Vagina (tissue), 2 donors: Measurements from ENCODE around the gene CHMP5. TPM values are rescaled to one million over a fixed set of nuclear protein-coding genes. Genes with fewer than 3 reads are reported as not detected.

Source experiments
- DNase-seq, 2 donors: peaks; one replicate each; pipeline ENCODE4 v3.0.0-alpha.2; 2017; ENCODE audit errors: extremely low spot score in 2 of 2
- H3K27ac ChIP-seq: fragments of 200-600 bp; sonication (generic); one replicate; pipeline ENCODE4 v1.5.1; 2019
- H3K27me3 ChIP-seq: fragments of 200-600 bp; sonication (generic); one replicate; pipeline ENCODE4 v1.5.1; 2019
- H3K36me3 ChIP-seq, 2 donors: fragments of 200-600 bp; sonication (generic); one replicate each; pipeline ENCODE4 v1.5.1; 2017 to 2019
- H3K4me1 ChIP-seq: fragments of 200-600 bp; sonication (generic); one replicate; pipeline ENCODE4 v1.5.1; 2019
- H3K4me3 ChIP-seq, 2 donors: fragments of 200-600 bp; sonication (generic); 1 replicate in 1 of 2; 2 replicates in 1 of 2; pipeline ENCODE4 v1.5.1; 2016 to 2019
- H3K9me3 ChIP-seq: fragments of 200-600 bp; sonication (generic); one replicate; pipeline ENCODE4 v1.5.1; 2019
- CTCF ChIP-seq, 3 experiments: fragments of 450-650 bp in 2 of 3; fragments of 200-600 bp in 1 of 3; sonication (generic) in 1 of 3; IDR thresholded peaks; one replicate each; pipeline ENCODE4 v1.5.1; 2017 to 2019; ENCODE audit warnings: antibody characterized with exemption in 3 of 3, mild to moderate bottlenecking in 2 of 3, moderate library complexity in 2 of 3
- POLR2A ChIP-seq, 2 donors: fragments of 450-650 bp; IDR thresholded peaks; one replicate each; pipeline ENCODE4 v1.6.1; 2017; ENCODE audit warnings: antibody characterized with exemption in 2 of 2, mild to moderate bottlenecking in 2 of 2, moderate library complexity in 2 of 2
- POLR2AphosphoS5 ChIP-seq, 2 donors: sonication (generic); formaldehyde crosslinking; IDR thresholded peaks; one replicate each; pipeline ENCODE4 v1.9.0; 2017; ENCODE audit warnings: antibody characterized with exemption in 2 of 2, mild to moderate bottlenecking in 2 of 2, low read depth in 1 of 2; ENCODE audit not compliant: insufficient read depth in 1 of 2
- intact Hi-C: fragments of 100-400 bp; cut with DNase I; formaldehyde crosslinking; loops from one replicate; pipeline ENCODE4 v1.15.1; 2023
- total RNA-seq: library from RNA; depleted of rRNA; stranded (reverse); fragments of >200 nt; gene quantifications from one replicate; pipeline ENCODE4 v1.2.3, GENCODE V29; 2016

Gene CHMP5
- total RNA-seq, 1 donor from 2014 or later: 41.5 TPM

GRCh38 chr9:33223696-33224095, 41.2 kb upstream of the CHMP5 start:
- no peak for TF ChIP-seq POLR2AphosphoS5 (IDR thresholded peaks at IDR 0.05; ENCODE audit: insufficient read depth in 1 of 2, low read depth in 1 of 2)
- TF ChIP-seq CTCF (IDR thresholded peaks at IDR 0.05): no peak
- TF ChIP-seq POLR2A (IDR thresholded peaks at IDR 0.05): no peak
- peaks cover 20% of the 10 kb centered on the region for H3K4me1 ChIP-seq

GRCh38 chr9:33225319-33226147, 39.3 kb upstream of the CHMP5 start:
- no peak overlapping the region for H3K27ac ChIP-seq
- H3K9me3 ChIP-seq: no peaks in the 10 kb centered on the region
- H3K36me3 ChIP-seq: no peaks in the 10 kb centered on the region
- no peak overlapping the region for H3K4me3 ChIP-seq
- peak; percentile 70 to 94 (median 79) for TF ChIP-seq CTCF (IDR thresholded peaks at IDR 0.05)
- no peak for TF ChIP-seq POLR2A (IDR thresholded peaks at IDR 0.05)
- TF ChIP-seq POLR2AphosphoS5 (IDR thresholded peaks at IDR 0.05; ENCODE audit: insufficient read depth in 1 of 2, low read depth in 1 of 2): peak in 1 of 2 donors; percentile 92
- intact Hi-C loops: loop anchor here (2.0 kb wide), 1 partner anchor 145 kb away; no protein-coding TSS in a partner anchor
- no peaks in the 10 kb centered on the region for H3K27me3 ChIP-seq
- no peak for DNase-seq
- H3K4me1 ChIP-seq: peaks cover 20% of the 10 kb centered on the region

More at GRCh38 chr9:33223696-33224095, 41.2 kb upstream of the CHMP5 start:
- Histone ChIP-seq H3K27me3 (no peaks in the 10 kb centered on the region), H3K36me3 (no peaks in the 10 kb centered on the region), H3K4me3 (no peak overlapping the region), H3K27ac (no peak overlapping the region), H3K9me3 (no peaks in the 10 kb centered on the region)
- intact Hi-C loops: loop anchor here (2.0 kb wide), 1 partner anchor 143 kb away; no protein-coding TSS in a partner anchor
- no peak for DNase-seq

GRCh38 chr9:33227008-33227398, 37.8 kb upstream of the CHMP5 start:
- no peak for DNase-seq
- Histone ChIP-seq H3K36me3 (no peaks in the 10 kb centered on the region), H3K27me3 (no peaks in the 10 kb centered on the region), H3K27ac (no peak overlapping the region), H3K4me1 (peaks cover 20% of the 10 kb centered on the region), H3K9me3 (no peaks in the 10 kb centered on the region), H3K4me3 (no peak overlapping the region)
- TF ChIP-seq POLR2AphosphoS5 (IDR thresholded peaks at IDR 0.05; ENCODE audit: insufficient read depth in 1 of 2, low read depth in 1 of 2) (no peak), CTCF (IDR thresholded peaks at IDR 0.05) (no peak), POLR2A (IDR thresholded peaks at IDR 0.05) (no peak)
- intact Hi-C loops: no loop called here

- no peak for DNase-seq
- Histone ChIP-seq H3K27me3 (no peaks in the 10 kb centered on the region), H3K27ac (no peak overlapping the region), H3K36me3 (no peaks in the 10 kb centered on the region), H3K9me3 (no peaks in the 10 kb centered on the region), H3K4me1 (peaks cover 20% of the 10 kb centered on the region), H3K4me3 (no peak overlapping the region)
- intact Hi-C loops: no loop called here
- TF ChIP-seq POLR2A (IDR thresholded peaks at IDR 0.05) (no peak), CTCF (IDR thresholded peaks at IDR 0.05) (no peak), POLR2AphosphoS5 (IDR thresholded peaks at IDR 0.05; ENCODE audit: insufficient read depth in 1 of 2, low read depth in 1 of 2) (no peak)
Measured at GRCh38 chr9:33227741-33228140, 37.1 kb upstream of the CHMP5 start.

- no peak for TF ChIP-seq POLR2A (IDR thresholded peaks at IDR 0.05)
- TF ChIP-seq POLR2AphosphoS5 (IDR thresholded peaks at IDR 0.05; ENCODE audit: insufficient read depth in 1 of 2, low read depth in 1 of 2): no peak
- no peak for TF ChIP-seq CTCF (IDR thresholded peaks at IDR 0.05)
- H3K9me3 ChIP-seq: no peaks in the 10 kb centered on the region
- H3K4me1 ChIP-seq: peaks cover 20% of the 10 kb centered on the region
- no peaks in the 10 kb centered on the region for H3K36me3 ChIP-seq
- H3K4me3 ChIP-seq: no peak overlapping the region
- intact Hi-C loops: no loop called here
- DNase-seq: no peak
- H3K27ac ChIP-seq: peak overlapping the region; percentile 56
- H3K27me3 ChIP-seq: no peaks in the 10 kb centered on the region
Measured at GRCh38 chr9:33228606-33229005, 36.2 kb upstream of the CHMP5 start.
